ENCODE results near the gene FARS2.

DNA sequence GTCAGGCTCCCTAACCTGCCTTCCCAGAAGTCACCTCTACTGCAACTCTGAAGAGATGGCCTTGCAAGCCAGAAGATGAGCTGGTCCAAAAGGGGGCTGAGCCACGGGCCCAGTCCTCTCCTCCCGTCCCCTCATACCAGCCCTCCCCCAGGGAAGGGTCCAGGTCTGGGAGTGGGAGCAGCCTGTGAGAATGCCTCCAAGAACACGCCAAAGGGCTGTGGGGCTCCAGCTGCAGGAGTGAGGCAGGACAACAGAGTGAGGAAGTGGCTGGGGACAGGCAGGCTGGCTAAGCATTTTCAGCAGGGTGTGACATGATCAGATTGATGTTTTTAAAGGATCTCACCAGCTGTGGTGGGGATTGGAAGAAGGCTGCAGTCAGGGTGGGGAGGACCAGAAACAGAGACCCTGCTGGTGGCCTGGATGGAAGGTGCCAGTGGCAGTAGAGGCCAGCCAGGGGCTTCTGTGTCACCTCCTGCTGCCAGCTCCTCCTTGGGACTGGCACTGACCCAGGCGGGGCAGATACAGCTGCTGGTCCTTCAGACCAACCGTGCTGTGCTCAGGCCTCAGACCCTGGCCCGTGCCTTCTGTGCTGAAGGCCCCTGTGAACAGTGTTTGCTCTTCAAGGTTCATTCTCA, 487.8 kb downstream of the FARS2 start:
- TF ChIP-seq JUND (IDR thresholded peaks at IDR 0.05) (no peak), SIN3A (IDR thresholded peaks at IDR 0.05; ENCODE audit: low read depth) (no peak), POLR2AphosphoS5 (IDR thresholded peaks at IDR 0.05; ENCODE audit: low read depth, low read length) (no peak), POLR2A (IDR thresholded peaks at IDR 0.05; ENCODE audit: borderline replicate concordance, extremely low read depth, insufficient read depth, insufficient read length) (no peak), ATF3 (IDR thresholded peaks at IDR 0.05) (no peak), REST (IDR thresholded peaks at IDR 0.05; ENCODE audit: low read depth) (no peak), CEBPB (IDR thresholded peaks at IDR 0.05; ENCODE audit: low read depth) (no peak), EGR1 (IDR thresholded peaks at IDR 0.05; ENCODE audit: low read depth) (no peak), EZH2 (IDR thresholded peaks at IDR 0.05) (no peak)
- TF ChIP-seq, protein P1, sequence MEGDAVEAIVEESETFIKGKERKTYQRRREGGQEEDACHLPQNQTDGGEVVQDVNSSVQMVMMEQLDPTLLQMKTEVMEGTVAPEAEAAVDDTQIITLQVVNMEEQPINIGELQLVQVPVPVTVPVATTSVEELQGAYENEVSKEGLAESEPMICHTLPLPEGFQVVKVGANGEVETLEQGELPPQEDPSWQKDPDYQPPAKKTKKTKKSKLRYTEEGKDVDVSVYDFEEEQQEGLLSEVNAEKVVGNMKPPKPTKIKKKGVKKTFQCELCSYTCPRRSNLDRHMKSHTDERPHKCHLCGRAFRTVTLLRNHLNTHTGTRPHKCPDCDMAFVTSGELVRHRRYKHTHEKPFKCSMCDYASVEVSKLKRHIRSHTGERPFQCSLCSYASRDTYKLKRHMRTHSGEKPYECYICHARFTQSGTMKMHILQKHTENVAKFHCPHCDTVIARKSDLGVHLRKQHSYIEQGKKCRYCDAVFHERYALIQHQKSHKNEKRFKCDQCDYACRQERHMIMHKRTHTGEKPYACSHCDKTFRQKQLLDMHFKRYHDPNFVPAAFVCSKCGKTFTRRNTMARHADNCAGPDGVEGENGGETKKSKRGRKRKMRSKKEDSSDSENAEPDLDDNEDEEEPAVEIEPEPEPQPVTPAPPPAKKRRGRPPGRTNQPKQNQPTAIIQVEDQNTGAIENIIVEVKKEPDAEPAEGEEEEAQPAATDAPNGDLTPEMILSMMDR (IDR thresholded peaks at IDR 0.05 in 2 of 3, conservative IDR thresholded peaks at IDR 0.05 in 1 of 3; ENCODE audit: borderline replicate concordance in 1 of 3, insufficient read depth in 1 of 3, low read depth in 2 of 3, low read length in 2 of 3), result no peak
- TF ChIP-seq, protein P2, sequence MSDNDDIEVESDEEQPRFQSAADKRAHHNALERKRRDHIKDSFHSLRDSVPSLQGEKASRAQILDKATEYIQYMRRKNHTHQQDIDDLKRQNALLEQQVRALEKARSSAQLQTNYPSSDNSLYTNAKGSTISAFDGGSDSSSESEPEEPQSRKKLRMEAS (IDR thresholded peaks at IDR 0.05), result no peak

All from HCT116 (cell line).